Measurements from ENCODE around the gene PRKN.
"Not testable (repeated sequence)": the region's sequence is repeated elsewhere in the genome, so short reads cannot be mapped to it uniquely, and the experiment has no call there.

The PRKN gene

GRCh38 chr6:161496941-161497340, 1230.6 kb downstream of the PRKN start:
- Histone ChIP-seq H3K9me3 (ENCODE audit: severe bottlenecking) (no peaks in the 10 kb centered on the region), H3K27ac (no peak overlapping the region), H3K4me3 (ENCODE audit: low read depth, low read length) (no peak overlapping the region), H3K36me3 (no peaks in the 10 kb centered on the region), H3K27me3 (ENCODE audit: insufficient read depth, low read depth, severe bottlenecking) (no peaks in the 10 kb centered on the region)
- no peak for TF ChIP-seq CTCF (IDR thresholded peaks at IDR 0.05; ENCODE audit: low read depth, low read length)
- DNase-seq: no peak

- H3K27ac ChIP-seq; H3K4me3 ChIP-seq (ENCODE audit: low read depth, low read length); H3K27me3 ChIP-seq (ENCODE audit: insufficient read depth, low read depth, severe bottlenecking); H3K36me3 ChIP-seq; DNase-seq; H3K9me3 ChIP-seq (ENCODE audit: severe bottlenecking): not testable (repeated sequence)
These were observed 1231.3 kb downstream of the PRKN start for GRCh38 chr6:161496271-161496670.

GRCh38 chr6:161494566-161494965, 1233.0 kb downstream of the PRKN start:
- no peak for TF ChIP-seq CTCF (IDR thresholded peaks at IDR 0.05; ENCODE audit: low read depth, low read length)
- Histone ChIP-seq H3K9me3 (ENCODE audit: severe bottlenecking) (no peaks in the 10 kb centered on the region), H3K36me3 (no peaks in the 10 kb centered on the region), H3K27ac (no peak overlapping the region), H3K27me3 (ENCODE audit: insufficient read depth, low read depth, severe bottlenecking) (no peaks in the 10 kb centered on the region), H3K4me3 (ENCODE audit: low read depth, low read length) (no peak overlapping the region)
- no peak for DNase-seq

GRCh38 chr6:161493576-161494118, 1233.9 kb downstream of the PRKN start:
- TF ChIP-seq CTCF (IDR thresholded peaks at IDR 0.05; ENCODE audit: low read depth, low read length): no peak
- Histone ChIP-seq H3K9me3 (ENCODE audit: severe bottlenecking) (no peaks in the 10 kb centered on the region), H3K4me3 (ENCODE audit: low read depth, low read length) (no peak overlapping the region), H3K27me3 (ENCODE audit: insufficient read depth, low read depth, severe bottlenecking) (no peaks in the 10 kb centered on the region), H3K27ac (no peak overlapping the region), H3K36me3 (no peaks in the 10 kb centered on the region)
- DNase-seq: no peak

GRCh38 chr6:161489626-161490306, 1237.8 kb downstream of the PRKN start:
- Histone ChIP-seq H3K36me3 (no peaks in the 10 kb centered on the region), H3K4me3 (ENCODE audit: low read depth, low read length) (no peak overlapping the region), H3K9me3 (ENCODE audit: severe bottlenecking) (no peaks in the 10 kb centered on the region), H3K27ac (no peak overlapping the region), H3K27me3 (ENCODE audit: insufficient read depth, low read depth, severe bottlenecking) (no peaks in the 10 kb centered on the region)
- no peak for TF ChIP-seq CTCF (IDR thresholded peaks at IDR 0.05; ENCODE audit: low read depth, low read length)
- no peak for DNase-seq

GRCh38 chr6:161487694-161488093, 1239.9 kb downstream of the PRKN start:
- no peaks in the 10 kb centered on the region for H3K36me3 ChIP-seq
- no peak overlapping the region for H3K4me3 ChIP-seq (ENCODE audit: low read depth, low read length)
- H3K27ac ChIP-seq: no peak overlapping the region
- H3K27me3 ChIP-seq (ENCODE audit: insufficient read depth, low read depth, severe bottlenecking): no peaks in the 10 kb centered on the region
- TF ChIP-seq CTCF (IDR thresholded peaks at IDR 0.05; ENCODE audit: low read depth, low read length): no peak
- DNase-seq: no peak
- H3K9me3 ChIP-seq (ENCODE audit: severe bottlenecking): no peaks in the 10 kb centered on the region
